Activated naive CD8-positive, alpha-beta T cell treated with anti-CD3 and anti-CD28 coated beads for 36 hours (primary cell): ENCODE results near the gene SKIC8. TPM values are rescaled to one million over a fixed set of nuclear protein-coding genes. Genes with fewer than 3 reads are reported as not detected.

Experiments
- DNase-seq: peaks from one replicate; pipeline ENCODE4 v3.0.0; 2021
- H3K27ac Mint-ChIP-seq: one replicate; pipeline ENCODE4 v1.8.0; 2022; ENCODE audit warnings: mild to moderate bottlenecking, moderate library complexity, mixed read lengths
- H3K27me3 Mint-ChIP-seq: one replicate; pipeline ENCODE4 v1.8.0; 2022; ENCODE audit warnings: mild to moderate bottlenecking, mixed read lengths
- H3K36me3 Mint-ChIP-seq: one replicate; pipeline ENCODE4 v1.8.0; 2021; ENCODE audit warnings: mild to moderate bottlenecking, mixed read lengths
- H3K4me1 Mint-ChIP-seq: one replicate; pipeline ENCODE4 v1.8.0; 2021; ENCODE audit warnings: mixed read lengths
- H3K4me3 Mint-ChIP-seq: one replicate; pipeline ENCODE4 v1.8.0; 2022; ENCODE audit warnings: mild to moderate bottlenecking, moderate library complexity, mixed read lengths
- H3K9me3 Mint-ChIP-seq: one replicate; pipeline ENCODE4 v1.8.0; 2022; ENCODE audit warnings: mixed read lengths
- total RNA-seq, 2 experiments: library from RNA; stranded (reverse); gene quantifications; one replicate each; pipeline ENCODE4 v1.2.3, GENCODE V29; 2021

The SKIC8 gene
- 10 to 100 TPM; 71.9 to 73.8 TPM for total RNA-seq

GRCh38 chr15:78299101-78299930 is at the start of gene SKIC8:
Gene SKIC8, minus strand, starts transcription at chr15:78299609. Its CDS starts 3,923 bp downstream, at chr15:78295686.
- Mint-ChIP-seq H3K4me1 (peaks cover 28% of the 10 kb centered on the region), H3K36me3 (peaks cover 11% of the 10 kb centered on the region), H3K9me3 (no peaks in the 10 kb centered on the region), H3K27me3 (no peaks in the 10 kb centered on the region), H3K4me3 (peak within 1 kb of the TSS; percentile 93), H3K27ac (peak within 1 kb of the TSS; percentile 87)
- DNase-seq = peak; percentile 95

GRCh38 chr15:78347586-78348543 is 48.5 kb upstream of the SKIC8 start:
- no peak for DNase-seq
- H3K4me3 Mint-ChIP-seq = no peak overlapping the region
- no peaks in the 10 kb centered on the region for H3K9me3 Mint-ChIP-seq
- no peaks in the 10 kb centered on the region for H3K4me1 Mint-ChIP-seq
- H3K27me3 Mint-ChIP-seq = peaks cover 9% of the 10 kb centered on the region
- H3K27ac Mint-ChIP-seq = no peak overlapping the region
- no peaks in the 10 kb centered on the region for H3K36me3 Mint-ChIP-seq

- no peaks in the 10 kb centered on the region for H3K36me3 Mint-ChIP-seq
- no peak for DNase-seq
- no peaks in the 10 kb centered on the region for H3K9me3 Mint-ChIP-seq
- no peak overlapping the region for H3K27ac Mint-ChIP-seq
- H3K4me1 Mint-ChIP-seq = no peaks in the 10 kb centered on the region
- no peak overlapping the region for H3K4me3 Mint-ChIP-seq
- H3K27me3 Mint-ChIP-seq = peaks cover 32% of the 10 kb centered on the region
Observed at GRCh38 chr15:78345396-78346125, 46.2 kb upstream of the SKIC8 start.

- DNase-seq = no peak
- Mint-ChIP-seq H3K4me3 (no peak overlapping the region), H3K4me1 (no peaks in the 10 kb centered on the region), H3K27ac (no peak overlapping the region), H3K27me3 (peaks cover 53% of the 10 kb centered on the region), H3K36me3 (no peaks in the 10 kb centered on the region), H3K9me3 (no peaks in the 10 kb centered on the region)
Observed at GRCh38 chr15:78343276-78344060, 44.1 kb upstream of the SKIC8 start.

GRCh38 chr15:78342021-78342420 is 42.6 kb upstream of the SKIC8 start:
- Mint-ChIP-seq H3K4me1 (no peaks in the 10 kb centered on the region), H3K4me3 (no peak overlapping the region), H3K27ac (no peak overlapping the region), H3K9me3 (no peaks in the 10 kb centered on the region), H3K36me3 (no peaks in the 10 kb centered on the region), H3K27me3 (peaks cover 55% of the 10 kb centered on the region)
- no peak for DNase-seq

- Mint-ChIP-seq H3K27me3 (peaks cover 55% of the 10 kb centered on the region), H3K36me3 (no peaks in the 10 kb centered on the region), H3K4me3 (no peak overlapping the region), H3K9me3 (no peaks in the 10 kb centered on the region), H3K27ac (no peak overlapping the region), H3K4me1 (no peaks in the 10 kb centered on the region)
- no peak for DNase-seq
Observed at GRCh38 chr15:78341057-78341987, 41.9 kb upstream of the SKIC8 start.

GRCh38 chr15:78340231-78341056 is 41.0 kb upstream of the SKIC8 start, which contains the start of gene CRABP1:
Gene CRABP1, plus strand, starts transcription at chr15:78340353. Its CDS starts 76 bp downstream, at chr15:78340429.
- peak; percentile 21 for DNase-seq
- no peak within 1 kb of the TSS for H3K4me3 Mint-ChIP-seq
- H3K4me1 Mint-ChIP-seq = no peaks in the 10 kb centered on the region
- no peaks in the 10 kb centered on the region for H3K36me3 Mint-ChIP-seq
- no peaks in the 10 kb centered on the region for H3K9me3 Mint-ChIP-seq
- peaks cover 55% of the 10 kb centered on the region for H3K27me3 Mint-ChIP-seq
- H3K27ac Mint-ChIP-seq = no peak within 1 kb of the TSS

- no peak overlapping the region for H3K4me3 Mint-ChIP-seq
- H3K4me1 Mint-ChIP-seq = no peaks in the 10 kb centered on the region
- peaks cover 52% of the 10 kb centered on the region for H3K27me3 Mint-ChIP-seq
Observed at GRCh38 chr15:78339559-78339958, 40.1 kb upstream of the SKIC8 start.

GRCh38 chr15:78338781-78339180 is 39.4 kb upstream of the SKIC8 start:
- Mint-ChIP-seq H3K4me3 (no peak overlapping the region), H3K36me3 (no peaks in the 10 kb centered on the region), H3K9me3 (no peaks in the 10 kb centered on the region), H3K27me3 (peaks cover 52% of the 10 kb centered on the region), H3K27ac (no peak overlapping the region), H3K4me1 (no peaks in the 10 kb centered on the region)
- no peak for DNase-seq

More at GRCh38 chr15:78339559-78339958, 40.1 kb upstream of the SKIC8 start:
- DNase-seq = no peak
- Mint-ChIP-seq H3K36me3 (no peaks in the 10 kb centered on the region), H3K27ac (no peak overlapping the region), H3K9me3 (no peaks in the 10 kb centered on the region)

- no peak overlapping the region for H3K4me3 Mint-ChIP-seq
- no peaks in the 10 kb centered on the region for H3K36me3 Mint-ChIP-seq
- DNase-seq = no peak
- peaks cover 28% of the 10 kb centered on the region for H3K27me3 Mint-ChIP-seq
- no peak overlapping the region for H3K27ac Mint-ChIP-seq
- no peaks in the 10 kb centered on the region for H3K4me1 Mint-ChIP-seq
- H3K9me3 Mint-ChIP-seq = no peaks in the 10 kb centered on the region
Observed at GRCh38 chr15:78335985-78336384, 36.6 kb upstream of the SKIC8 start.

- H3K27ac Mint-ChIP-seq = no peak overlapping the region
- no peaks in the 10 kb centered on the region for H3K9me3 Mint-ChIP-seq
- DNase-seq = no peak
- no peaks in the 10 kb centered on the region for H3K36me3 Mint-ChIP-seq
- H3K27me3 Mint-ChIP-seq = peaks cover 16% of the 10 kb centered on the region
- no peak overlapping the region for H3K4me3 Mint-ChIP-seq
- no peaks in the 10 kb centered on the region for H3K4me1 Mint-ChIP-seq
Observed at GRCh38 chr15:78334845-78335244, 35.4 kb upstream of the SKIC8 start.

- Mint-ChIP-seq H3K27ac (no peak overlapping the region), H3K27me3 (no peaks in the 10 kb centered on the region), H3K9me3 (no peaks in the 10 kb centered on the region), H3K36me3 (no peaks in the 10 kb centered on the region), H3K4me1 (no peaks in the 10 kb centered on the region), H3K4me3 (no peak overlapping the region)
- DNase-seq = no peak
Observed at GRCh38 chr15:78329625-78330024, 30.2 kb upstream of the SKIC8 start.
